A549 (cell line): ENCODE measurements around the gene ZBP1. TPM values are rescaled to one million over a fixed set of nuclear protein-coding genes. Genes with fewer than 3 reads are reported as not detected.

Experiments
- ATAC-seq, 2 experiments: fragments of 200-7000 bp in 1 of 2; fragments of >200 bp in 1 of 2; cut with Nextera tagmentation in 1 of 2; cut with Tn5 transposase in 1 of 2; 3 replicates each; pipeline versions ENCODE4 v1.8.0 to v1.9.1; 2018 to 2020; ENCODE audit warnings: mild to moderate bottlenecking in 1 of 2, moderate library complexity in 1 of 2
- CTCF ChIA-PET: fragments of 300-600 bp; sonication (Branson Sonifier 250); formaldehyde crosslinking; extraction: SDS; loops from one replicate; lab custom pipeline; 2021; ENCODE audit warnings: antibody characterized with exemption, inconsistent platforms; lab: Yijun Ruan, JAX
- POLR2A ChIA-PET: fragments of 350-600 bp; formaldehyde crosslinking; extraction: SDS; loops from one replicate; lab custom pipeline; 2021; ENCODE audit warnings: antibody characterized with exemption, inconsistent platforms; lab: Yijun Ruan, JAX
- DNase-seq, 2 experiments: peaks; one replicate each; pipeline versions ENCODE4 v3.0.0 to v3.0.0-alpha.2; 2011 to 2016; ENCODE audit warnings: low read depth in 1 of 2, low spot score in 1 of 2
- FAIRE-seq: peaks from 2 replicates; lab custom pipeline; 2011; peaks lifted over from hg19 to GRCh38; lab: Jason Lieb, UNC
- H3K27ac ChIP-seq, 2 experiments: fragments of >200 bp; sonication (Bioruptor Twin); formaldehyde crosslinking; 3 replicates each; pipeline ENCODE4 v1.5.1; 2016 to 2017
- H3K4me1 ChIP-seq: fragments of >200 bp; sonication (Bioruptor Twin); formaldehyde crosslinking; 3 replicates; pipeline ENCODE4 v1.6.1; 2016
- H3K4me2 ChIP-seq: fragments of >200 bp; sonication (Bioruptor Twin); formaldehyde crosslinking; 3 replicates; pipeline ENCODE4 v1.6.1; 2016
- H3K4me3 ChIP-seq: fragments of >200 bp; sonication (Bioruptor Twin); formaldehyde crosslinking; 3 replicates; pipeline ENCODE4 v1.5.1; 2016
- H3K9me3 ChIP-seq: fragments of >200 bp; sonication (Bioruptor Twin); formaldehyde crosslinking; 3 replicates; pipeline ENCODE4 v1.6.1; 2016
- BHLHE40 ChIP-seq: IDR thresholded peaks from 2 replicates; pipeline ENCODE4 v1.6.1; 2012; ENCODE audit warnings: low read depth, low read length, inconsistent platforms
- CBX2 ChIP-seq: fragments of 200-600 bp; sonication (generic); IDR thresholded peaks from 2 replicates; pipeline ENCODE4 v1.6.1; 2016; ENCODE audit warnings: low read depth, mild to moderate bottlenecking, borderline replicate concordance
- CHD4 ChIP-seq: fragments of 200-600 bp; sonication (generic); IDR thresholded peaks from 2 replicates; pipeline ENCODE4 v1.6.1; 2016; ENCODE audit warnings: antibody characterized with exemption, mild to moderate bottlenecking, borderline replicate concordance
- CTCF ChIP-seq: fragments of >200 bp; sonication (Bioruptor Twin); formaldehyde crosslinking; IDR thresholded peaks from 3 replicates; pipeline ENCODE4 v1.5.1; 2016
- EHF ChIP-seq: fragments of 250-450 bp; sonication (Bioruptor Pico); IDR thresholded peaks from 2 replicates; pipeline ENCODE4 v1.5.0; 2020; ENCODE audit warnings: mild to moderate bottlenecking
- ELK1 ChIP-seq: fragments of 150-350 bp; IDR thresholded peaks from 2 replicates; pipeline ENCODE4 v1.6.1; 2014; ENCODE audit warnings: low read depth, mild to moderate bottlenecking, low read length
- EP300 ChIP-seq, 2 experiments: fragments of >200 bp; sonication (Bioruptor Twin); formaldehyde crosslinking; IDR thresholded peaks; 2 replicates in 1 of 2; 3 replicates in 1 of 2; pipeline ENCODE4 v1.6.1; 2016 to 2017
- FOSL2 ChIP-seq, 2 experiments: fragments of 450-650 bp in 1 of 2; fragments of >200 bp in 1 of 2; sonication (Bioruptor Twin) in 1 of 2; formaldehyde crosslinking; IDR thresholded peaks; 2 replicates each; pipeline versions ENCODE4 v1.5.0 to v1.6.1; 2016 to 2020; ENCODE audit warnings: mild to moderate bottlenecking in 1 of 2, moderate library complexity in 1 of 2
- HEYL ChIP-seq: fragments of 250-450 bp; sonication (Bioruptor Pico); IDR thresholded peaks from 2 replicates; pipeline ENCODE4 v1.8.0; 2021; ENCODE audit warnings: mild to moderate bottlenecking, moderate library complexity
- HOXA7 ChIP-seq: fragments of 250-450 bp; sonication (Bioruptor Pico); IDR thresholded peaks from 2 replicates; pipeline ENCODE4 v1.5.0; 2020; ENCODE audit warnings: mild to moderate bottlenecking, moderate library complexity
- HOXB13 ChIP-seq: fragments of 250-450 bp; sonication (Bioruptor Pico); IDR thresholded peaks from 2 replicates; pipeline ENCODE4 v1.5.0; 2020; ENCODE audit warnings: low read depth, mild to moderate bottlenecking, moderate library complexity
- HOXB5 ChIP-seq: fragments of 250-450 bp; sonication (Bioruptor Pico); IDR thresholded peaks from 2 replicates; pipeline ENCODE4 v1.5.0; 2020; ENCODE audit warnings: mild to moderate bottlenecking, moderate library complexity
- KDM1A ChIP-seq: fragments of 200-600 bp; sonication (generic); IDR thresholded peaks from 2 replicates; pipeline ENCODE4 v1.6.1; 2016; ENCODE audit warnings: low read depth, mild to moderate bottlenecking
- MAFK ChIP-seq: fragments of 450-650 bp; IDR thresholded peaks from 2 replicates; pipeline ENCODE4 v1.6.1; 2014; ENCODE audit not compliant: partially characterized antibody
- MAZ ChIP-seq: fragments of 150-350 bp; IDR thresholded peaks from 2 replicates; pipeline ENCODE4 v1.6.1; 2014; ENCODE audit warnings: antibody characterized with exemption, low read depth, low read length, borderline replicate concordance
- MYC ChIP-seq: IDR thresholded peaks from 2 replicates; pipeline ENCODE4 v1.6.1; 2012; ENCODE audit warnings: mild to moderate bottlenecking, inconsistent platforms, low read length, improper control_type of control experiment, borderline replicate concordance
- NPAS2 ChIP-seq: fragments of 250-450 bp; sonication (Bioruptor Pico); IDR thresholded peaks from 2 replicates; pipeline ENCODE4 v1.8.0; 2022; ENCODE audit warnings: mild to moderate bottlenecking, moderate library complexity, borderline replicate concordance
- POLR2A ChIP-seq: IDR thresholded peaks from 2 replicates; pipeline ENCODE4 v1.6.1; 2012; ENCODE audit warnings: mild to moderate bottlenecking, low read length
- RAD21 ChIP-seq, 2 experiments: fragments of >200 bp in 1 of 2; sonication (Bioruptor Twin) in 1 of 2; formaldehyde crosslinking in 1 of 2; IDR thresholded peaks in 1 of 2; conservative IDR thresholded peaks in 1 of 2; 2 replicates in 1 of 2; 3 replicates in 1 of 2; pipeline ENCODE4 v1.6.1; 2012 to 2018; ENCODE audit warnings: inconsistent platforms in 1 of 2
- RCOR1 ChIP-seq: fragments of 150-350 bp; IDR thresholded peaks from 2 replicates; pipeline ENCODE4 v1.6.1; 2014; ENCODE audit warnings: antibody characterized with exemption, low read length, low read depth
- RNF2 ChIP-seq: fragments of 200-600 bp; sonication (generic); IDR thresholded peaks from 2 replicates; pipeline ENCODE4 v1.6.1; 2016; ENCODE audit warnings: low read depth, mild to moderate bottlenecking, antibody characterized with exemption, moderate library complexity, borderline replicate concordance
- TFCP2L1 ChIP-seq: fragments of 250-450 bp; sonication (Bioruptor Pico); IDR thresholded peaks from 2 replicates; pipeline ENCODE4 v1.5.0; 2021; ENCODE audit warnings: mild to moderate bottlenecking
- ZFP36 ChIP-seq: fragments of 450-650 bp; IDR thresholded peaks from 2 replicates; pipeline ENCODE4 v1.6.1; 2014; ENCODE audit warnings: borderline replicate concordance; ENCODE audit not compliant: partially characterized antibody
- ZNF302 ChIP-seq: fragments of 250-450 bp; sonication (Bioruptor Pico); IDR thresholded peaks from 2 replicates; pipeline ENCODE4 v1.9.0; 2021; ENCODE audit warnings: inconsistent platforms, mild to moderate bottlenecking, moderate library complexity
- WGBS: methylation state at CpG from one replicate; pipeline ENCODE4 v1.1.6; 2017; ENCODE audit errors: missing lambda C conversion rate; 5-methylcytosine and 5-hydroxymethylcytosine counted together
- polyA plus RNA-seq, 4 experiments: library from polyadenylated mRNA; depleted of rRNA in 3 of 4; stranded (reverse); fragments of >200 nt; fragmentation: RNase III in 1 of 4; extraction: RNeasy Plus Mini Kit Qiagen cat#74134 plus additional on column Dnase treatment in 1 of 4; gene quantifications; 2 replicates in 3 of 4; 3 replicates in 1 of 4; pipeline ENCODE4 v1.2.3, GENCODE V29; 2011 to 2017
- TF ChIP-seq, protein P1 (sequence below): fragments of >200 bp; sonication (Bioruptor Twin); formaldehyde crosslinking; IDR thresholded peaks from 3 replicates; pipeline ENCODE4 v1.6.1; 2016
- TF ChIP-seq, protein P2 (sequence below): fragments of 450-650 bp; IDR thresholded peaks from 2 replicates; pipeline ENCODE4 v1.6.1; 2014; ENCODE audit warnings: antibody characterized with exemption

Gene ZBP1
- polyA plus RNA-seq, 2 of the 4 experiments (the other 2 are of a cell fraction), result 0.05 TPM; not detected in 1

DNA sequence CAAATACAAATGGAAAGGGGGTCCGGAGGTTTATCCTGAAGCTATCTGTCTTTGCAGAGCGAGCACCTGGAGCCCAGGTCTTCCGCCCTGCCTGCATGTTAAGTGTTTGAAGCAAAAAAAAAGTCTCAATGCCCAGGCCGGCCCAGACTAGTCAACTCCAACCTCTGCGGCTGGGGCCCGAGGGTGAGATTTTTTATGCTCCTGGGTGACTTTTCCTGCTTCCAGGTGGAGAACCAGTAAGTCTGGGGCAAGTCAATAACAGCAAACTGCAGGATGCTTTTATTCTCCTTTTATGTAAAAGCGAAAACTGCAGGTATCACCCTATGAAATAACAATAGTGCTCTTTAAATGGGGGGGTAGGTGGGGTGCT, 2.0 kb upstream of the ZBP1 start:
- H3K4me1 ChIP-seq, result peaks cover 28% of the 10 kb centered on the region
- WGBS, result 47% methylated on average over 7 of the region's 7 CpGs
- peak overlapping the region in 1 of 2 experiments; percentile 82; a peak in 2 of 6 replicates for H3K27ac ChIP-seq
- FAIRE-seq (no peak), ATAC-seq (peak in 1 of 2 experiments; percentile 32; a peak in 3 of 6 replicates), DNase-seq (no peak)
- TF ChIP-seq, protein P1, sequence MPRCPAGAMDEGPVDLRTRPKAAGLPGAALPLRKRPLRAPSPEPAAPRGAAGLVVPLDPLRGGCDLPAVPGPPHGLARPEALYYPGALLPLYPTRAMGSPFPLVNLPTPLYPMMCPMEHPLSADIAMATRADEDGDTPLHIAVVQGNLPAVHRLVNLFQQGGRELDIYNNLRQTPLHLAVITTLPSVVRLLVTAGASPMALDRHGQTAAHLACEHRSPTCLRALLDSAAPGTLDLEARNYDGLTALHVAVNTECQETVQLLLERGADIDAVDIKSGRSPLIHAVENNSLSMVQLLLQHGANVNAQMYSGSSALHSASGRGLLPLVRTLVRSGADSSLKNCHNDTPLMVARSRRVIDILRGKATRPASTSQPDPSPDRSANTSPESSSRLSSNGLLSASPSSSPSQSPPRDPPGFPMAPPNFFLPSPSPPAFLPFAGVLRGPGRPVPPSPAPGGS, result no peak
- TF ChIP-seq ZFP36, result no peak
- no peak for TF ChIP-seq ZNF302 (CRISPR knock-in tag)
- no peak for TF ChIP-seq RAD21 (conservative IDR thresholded peaks at IDR 0.05 in 1 of 2, IDR thresholded peaks at IDR 0.05 in 1 of 2)
- TF ChIP-seq CBX2, result no peak
- TF ChIP-seq CTCF, result no peak
- TF ChIP-seq MAZ, result no peak
- TF ChIP-seq EP300 (IDR thresholded peaks at IDR 0.05), result no peak
- TF ChIP-seq HOXB5 (CRISPR knock-in tag), result no peak
- TF ChIP-seq NPAS2 (CRISPR knock-in tag), result no peak
- TF ChIP-seq POLR2A, result no peak
- TF ChIP-seq FOSL2 (IDR thresholded peaks at IDR 0.05), result no peak
- TF ChIP-seq FOSL2 (CRISPR knock-in tag; IDR thresholded peaks at IDR 0.05), result no peak
- no peak for TF ChIP-seq KDM1A
- no peak for TF ChIP-seq MYC
- TF ChIP-seq ELK1, result no peak
- no peak for TF ChIP-seq RCOR1
- no peak for TF ChIP-seq HEYL (CRISPR knock-in tag)
- no peak for TF ChIP-seq HOXB13 (CRISPR knock-in tag)
- H3K4me2 ChIP-seq, result peak overlapping the region; percentile 64
- ChIA-PET POLR2A (interaction anchor here (0.8 to 1.3 kb wide), 6 partner anchors 16 to 557 kb away, joined by 3 to 4 read pairs (median 3); partner anchors contain the start of gene PMEPA1), CTCF (interaction anchor here (0.7 to 8.7 kb wide), 64 partner anchors 10 to 1834 kb away, joined by 3 to 109 read pairs (median 4); no protein-coding TSS in a partner anchor)
- H3K4me3 ChIP-seq, result no peak overlapping the region
- H3K9me3 ChIP-seq, result peaks cover 5% of the 10 kb centered on the region; the same call in 2 of the 3 replicates

DNA sequence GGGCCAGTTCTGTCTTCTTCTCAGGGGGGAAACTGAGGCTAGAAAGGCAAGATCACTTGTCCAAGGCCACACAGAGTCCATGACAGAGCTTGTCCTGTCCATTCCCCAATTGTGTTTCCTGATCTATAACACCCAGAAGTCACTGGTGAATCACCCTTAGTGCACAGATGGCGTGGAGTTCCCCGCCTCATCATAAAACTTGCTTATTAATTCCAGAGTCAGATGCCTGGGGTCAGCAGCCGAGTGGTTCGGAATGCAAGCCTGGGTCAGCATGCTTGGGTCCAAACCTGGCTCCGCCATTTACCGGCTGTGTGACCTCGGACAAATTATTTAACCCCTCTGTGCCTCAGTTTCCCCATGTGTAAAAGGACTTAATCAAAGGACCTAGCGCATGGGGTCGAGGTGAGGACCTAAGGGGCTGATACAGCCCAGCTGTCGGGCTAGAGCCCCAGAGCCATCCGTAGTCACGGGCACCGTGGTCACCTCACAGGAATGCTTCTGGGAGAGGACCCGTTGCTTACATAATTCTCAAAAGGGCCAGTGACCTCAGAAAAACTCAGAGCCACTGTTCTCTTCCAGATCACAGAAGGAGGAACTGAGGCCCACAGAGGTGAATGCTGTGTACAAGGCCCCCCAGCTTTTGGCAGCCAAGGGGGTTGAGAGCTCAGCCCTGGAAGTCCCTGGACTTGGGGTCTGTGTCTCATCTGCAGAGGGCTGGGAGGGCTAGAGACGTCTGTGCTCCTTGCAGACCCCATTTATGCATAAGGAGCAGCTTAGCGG, 1.4 kb upstream of the ZBP1 start:
- ChIA-PET CTCF (interaction anchor here (0.7 to 8.7 kb wide), 29 partner anchors 10 to 598 kb away, joined by 3 to 109 read pairs (median 6); no protein-coding TSS in a partner anchor), POLR2A (interaction anchor here (1.0 to 1.1 kb wide), 2 partner anchors 17 to 558 kb away, joined by 3 to 4 read pairs; no protein-coding TSS in a partner anchor)
- FAIRE-seq (no peak), DNase-seq (no peak), ATAC-seq (no peak)
- peak overlapping the region; percentile 64; the same call in 1 of the 3 replicates for H3K4me2 ChIP-seq
- H3K4me1 ChIP-seq, result peaks cover 28% of the 10 kb centered on the region
- no peak overlapping the region for H3K4me3 ChIP-seq
- peak overlapping the region in 1 of 2 experiments; percentile 82; a peak in 2 of 6 replicates for H3K27ac ChIP-seq
- 73% methylated on average over 16 of the region's 16 CpGs for WGBS
- peaks cover 5% of the 10 kb centered on the region; the same call in 2 of the 3 replicates for H3K9me3 ChIP-seq
- TF ChIP-seq MAFK, result no peak
- no peak for TF ChIP-seq CHD4
- no peak for TF ChIP-seq BHLHE40
- no peak for TF ChIP-seq POLR2A
- no peak for TF ChIP-seq TFCP2L1
- no peak for TF ChIP-seq CTCF
- no peak for TF ChIP-seq NPAS2 (CRISPR knock-in tag)
- no peak for TF ChIP-seq RCOR1
- TF ChIP-seq, protein P2, sequence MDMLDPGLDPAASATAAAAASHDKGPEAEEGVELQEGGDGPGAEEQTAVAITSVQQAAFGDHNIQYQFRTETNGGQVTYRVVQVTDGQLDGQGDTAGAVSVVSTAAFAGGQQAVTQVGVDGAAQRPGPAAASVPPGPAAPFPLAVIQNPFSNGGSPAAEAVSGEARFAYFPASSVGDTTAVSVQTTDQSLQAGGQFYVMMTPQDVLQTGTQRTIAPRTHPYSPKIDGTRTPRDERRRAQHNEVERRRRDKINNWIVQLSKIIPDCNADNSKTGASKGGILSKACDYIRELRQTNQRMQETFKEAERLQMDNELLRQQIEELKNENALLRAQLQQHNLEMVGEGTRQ, result no peak
- TF ChIP-seq HOXA7 (CRISPR knock-in tag), result no peak
- TF ChIP-seq EHF (CRISPR knock-in tag), result no peak
- no peak for TF ChIP-seq RNF2
